T-helper 2 cell treated with Interferon-gamma antibody and Interleukin-4, amounts not matched to agents 5 μg/mL and 100 μg/mL, for 36 hours (primary cell): ENCODE data around the gene PLD3.

Experiments used
- DNase-seq: peaks from one replicate; pipeline ENCODE4 v3.0.0; 2021; ENCODE audit warnings: low spot score
- H3K27ac Mint-ChIP-seq: one replicate; pipeline ENCODE4 v1.8.0; 2021; ENCODE audit warnings: mild to moderate bottlenecking, mixed read lengths
- H3K27me3 Mint-ChIP-seq: one replicate; pipeline ENCODE4 v1.8.0; 2021; ENCODE audit warnings: low read depth, mixed read lengths
- H3K36me3 Mint-ChIP-seq: one replicate; pipeline ENCODE4 v1.8.0; 2021; ENCODE audit warnings: low read depth, mixed read lengths
- H3K4me1 Mint-ChIP-seq: one replicate; pipeline ENCODE4 v1.8.0; 2021; ENCODE audit warnings: low read depth, mixed read lengths
- H3K4me3 Mint-ChIP-seq: one replicate; pipeline ENCODE4 v1.8.0; 2022; ENCODE audit warnings: mild to moderate bottlenecking, moderate library complexity, mixed read lengths
- H3K9me3 Mint-ChIP-seq: one replicate; pipeline ENCODE4 v1.8.0; 2021; ENCODE audit warnings: mixed read lengths

Gene PLD3

DNA sequence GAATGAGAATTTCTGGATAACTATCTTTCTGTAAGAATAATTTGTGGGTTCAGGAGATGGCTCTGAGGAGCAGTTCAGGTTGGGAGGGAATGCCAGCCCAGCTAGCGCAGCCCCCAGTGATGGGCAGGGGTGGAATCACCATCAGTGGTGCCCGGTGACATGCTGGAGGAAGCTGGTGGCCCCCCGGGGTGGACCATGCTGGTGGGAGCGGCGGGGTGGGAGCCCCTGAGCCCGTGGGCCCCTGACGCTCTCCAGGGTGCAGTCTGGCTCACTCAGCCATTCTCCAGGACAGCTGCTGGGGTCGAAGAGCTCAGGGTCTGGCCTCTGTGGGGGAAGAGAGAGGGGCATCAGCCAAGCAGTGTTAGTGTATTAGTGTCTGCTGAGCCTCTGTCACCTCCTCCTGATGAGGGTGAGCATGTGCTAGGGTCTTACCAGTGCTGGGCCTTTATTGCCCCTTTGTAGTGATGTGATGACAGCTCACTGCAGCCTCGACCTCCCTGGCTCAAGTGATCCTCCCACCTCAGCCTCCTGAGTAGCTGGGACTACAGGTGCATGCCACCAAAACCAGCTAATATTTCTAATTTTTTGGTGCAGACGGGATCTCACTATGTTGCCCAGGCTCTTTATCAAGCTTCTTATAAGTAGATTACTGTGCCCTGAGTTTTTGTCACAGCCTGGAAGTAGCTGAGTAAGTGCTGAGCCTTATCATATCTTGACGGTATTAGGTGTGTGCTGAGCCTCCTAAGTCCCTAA lies 31.1 kb downstream of the PLD3 start:
- no peak for DNase-seq
- no peak overlapping the region for H3K4me3 Mint-ChIP-seq
- no peaks in the 10 kb centered on the region for H3K27me3 Mint-ChIP-seq
- H3K36me3 Mint-ChIP-seq = no peaks in the 10 kb centered on the region
- H3K4me1 Mint-ChIP-seq = peaks cover 3% of the 10 kb centered on the region
- H3K9me3 Mint-ChIP-seq = no peaks in the 10 kb centered on the region
- no peak overlapping the region for H3K27ac Mint-ChIP-seq

DNA sequence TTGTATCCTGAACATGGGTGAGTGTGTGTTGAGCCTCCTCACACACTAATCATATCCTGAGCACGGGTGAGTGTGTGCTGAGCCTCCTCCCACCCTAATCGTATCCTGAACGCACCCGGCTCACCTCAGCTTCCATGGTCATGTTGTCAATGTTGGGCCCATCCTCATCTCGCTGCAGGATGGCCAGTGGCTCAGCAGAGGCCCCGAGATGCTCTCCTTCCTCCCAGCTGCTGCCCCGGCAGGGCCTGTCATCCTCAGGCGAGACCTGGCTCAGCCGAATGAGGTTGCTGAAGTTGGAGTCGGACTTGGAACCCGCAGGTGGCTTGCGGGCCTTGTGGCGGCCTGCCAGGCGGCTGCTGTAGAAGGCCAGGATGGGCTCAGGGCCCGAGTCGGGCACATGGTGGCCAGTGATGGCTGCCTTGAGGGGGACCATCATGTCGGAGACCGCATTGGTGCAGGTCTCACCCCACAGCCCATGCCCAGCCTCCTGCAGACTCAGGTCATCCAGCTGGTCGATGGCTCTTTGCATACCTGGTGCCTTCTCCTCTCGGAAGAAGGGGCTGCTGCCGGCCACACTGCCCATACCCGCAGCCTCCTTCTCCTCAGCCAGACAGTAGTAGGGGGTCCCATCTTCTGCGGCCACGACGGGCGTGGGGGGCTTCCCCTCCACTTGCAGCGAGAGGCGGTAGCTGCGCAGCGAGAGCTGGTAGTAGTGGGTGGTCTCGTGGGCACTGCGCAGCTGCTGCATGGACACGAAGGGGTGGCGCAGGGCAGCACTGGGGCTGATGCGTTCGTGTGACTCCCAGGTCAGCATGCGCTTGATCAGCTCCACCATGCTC lies 31.9 kb downstream of the PLD3 start:
- Mint-ChIP-seq H3K27ac (no peak overlapping the region), H3K4me3 (no peak overlapping the region), H3K36me3 (no peaks in the 10 kb centered on the region), H3K27me3 (peaks cover 1% of the 10 kb centered on the region), H3K9me3 (no peaks in the 10 kb centered on the region), H3K4me1 (no peaks in the 10 kb centered on the region)
- DNase-seq = no peak

DNA sequence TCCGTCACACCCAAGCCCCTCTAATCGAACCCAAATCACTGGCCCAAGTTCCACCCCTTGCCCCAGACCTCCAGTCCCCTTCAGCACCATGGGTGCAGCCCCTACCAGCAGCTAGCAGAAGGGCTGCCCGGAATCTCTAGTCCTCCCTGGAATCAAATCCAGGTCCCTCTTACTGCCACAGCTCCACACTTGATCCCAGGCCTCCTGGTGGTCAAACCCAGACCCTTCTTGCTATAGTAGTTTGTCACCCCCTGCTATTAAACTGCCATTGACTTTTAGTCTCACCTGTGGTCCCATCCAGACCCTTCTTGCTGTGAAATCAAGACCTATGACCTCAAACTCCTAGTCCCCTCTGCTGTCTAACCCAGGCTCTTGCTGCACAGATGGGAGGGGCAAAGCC lies 32.8 kb downstream of the PLD3 start:
- Mint-ChIP-seq H3K4me3 (no peak overlapping the region), H3K36me3 (no peaks in the 10 kb centered on the region), H3K9me3 (no peaks in the 10 kb centered on the region), H3K27ac (no peak overlapping the region), H3K4me1 (no peaks in the 10 kb centered on the region), H3K27me3 (peaks cover 2% of the 10 kb centered on the region)
- DNase-seq = no peak

DNA sequence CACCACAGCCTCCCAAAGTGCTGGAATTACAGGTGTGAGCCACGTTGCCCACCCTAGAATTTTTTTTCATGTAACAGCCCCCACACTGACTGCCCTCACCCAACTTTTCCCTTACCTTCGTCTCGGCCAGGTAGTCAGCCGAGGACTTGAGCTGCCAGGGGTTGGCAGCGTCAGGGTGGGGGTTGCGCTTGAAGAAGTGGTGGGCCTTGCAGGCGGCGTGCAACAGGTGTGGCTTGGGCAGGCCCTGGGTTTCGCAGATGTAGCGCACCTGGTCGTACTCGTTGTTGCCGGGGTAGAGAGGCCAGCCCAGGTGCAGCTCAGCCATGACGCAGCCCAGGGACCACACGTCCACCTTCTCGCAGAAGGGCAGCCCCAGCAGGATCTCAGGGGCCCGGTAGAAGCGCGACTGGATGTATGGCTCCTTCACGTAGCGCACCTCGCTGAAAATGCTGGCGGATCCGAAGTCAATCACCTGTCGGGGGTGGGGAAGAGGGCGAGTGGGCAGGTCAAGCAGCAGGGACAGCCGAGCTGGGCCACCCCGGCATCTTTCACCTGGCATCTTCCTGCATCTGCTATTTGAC lies 35.3 kb downstream of the PLD3 start:
- H3K4me3 Mint-ChIP-seq = no peak overlapping the region
- no peaks in the 10 kb centered on the region for H3K4me1 Mint-ChIP-seq
- no peaks in the 10 kb centered on the region for H3K36me3 Mint-ChIP-seq
- no peaks in the 10 kb centered on the region for H3K9me3 Mint-ChIP-seq
- H3K27ac Mint-ChIP-seq = no peak overlapping the region
- peaks cover 2% of the 10 kb centered on the region for H3K27me3 Mint-ChIP-seq
- DNase-seq = no peak

DNA sequence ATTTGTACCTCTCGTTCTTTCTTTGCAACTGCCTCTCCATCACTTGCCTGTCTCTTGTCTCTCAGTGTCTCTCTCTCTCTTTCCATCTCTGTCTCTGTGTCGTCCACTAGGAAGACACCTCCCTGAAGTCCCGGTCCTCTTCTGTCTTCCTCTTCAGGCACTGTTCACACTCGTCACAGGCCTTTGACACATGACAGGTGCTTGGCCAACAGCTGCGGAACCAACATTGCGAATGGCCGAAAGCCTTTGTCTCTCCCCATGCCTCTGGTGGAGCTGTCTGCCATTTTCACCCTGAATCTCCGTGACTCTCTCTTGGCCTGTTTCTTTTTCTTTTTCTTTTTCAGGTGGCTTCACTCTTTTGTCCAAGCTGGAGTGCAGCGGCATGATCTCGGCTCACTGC lies 38.7 kb downstream of the PLD3 start:
- no peak for DNase-seq
- no peaks in the 10 kb centered on the region for H3K4me1 Mint-ChIP-seq
- H3K9me3 Mint-ChIP-seq = no peaks in the 10 kb centered on the region
- no peak overlapping the region for H3K4me3 Mint-ChIP-seq
- no peaks in the 10 kb centered on the region for H3K36me3 Mint-ChIP-seq
- no peak overlapping the region for H3K27ac Mint-ChIP-seq
- H3K27me3 Mint-ChIP-seq = peaks cover 2% of the 10 kb centered on the region

DNA sequence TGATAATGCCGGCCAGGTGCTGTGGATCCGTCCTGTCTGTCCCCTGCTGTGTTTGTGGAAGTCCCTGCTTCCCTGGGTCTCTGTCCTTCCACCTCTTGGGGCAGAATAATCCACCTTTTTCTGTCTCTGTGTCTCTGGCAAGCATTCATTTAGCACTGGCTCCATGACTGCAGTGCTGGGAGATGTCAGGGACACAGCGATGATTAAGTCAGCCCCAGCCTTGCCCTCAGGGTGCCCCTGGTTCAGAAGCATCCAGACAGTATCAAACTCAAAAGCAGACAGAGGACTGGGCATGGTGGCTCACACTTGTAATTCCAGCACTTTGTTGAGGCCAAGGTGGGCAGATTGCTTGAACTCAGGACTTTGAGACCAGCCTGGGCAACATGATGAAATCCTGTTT lies 40.0 kb downstream of the PLD3 start:
- DNase-seq = no peak
- H3K27ac Mint-ChIP-seq = no peak overlapping the region

DNA sequence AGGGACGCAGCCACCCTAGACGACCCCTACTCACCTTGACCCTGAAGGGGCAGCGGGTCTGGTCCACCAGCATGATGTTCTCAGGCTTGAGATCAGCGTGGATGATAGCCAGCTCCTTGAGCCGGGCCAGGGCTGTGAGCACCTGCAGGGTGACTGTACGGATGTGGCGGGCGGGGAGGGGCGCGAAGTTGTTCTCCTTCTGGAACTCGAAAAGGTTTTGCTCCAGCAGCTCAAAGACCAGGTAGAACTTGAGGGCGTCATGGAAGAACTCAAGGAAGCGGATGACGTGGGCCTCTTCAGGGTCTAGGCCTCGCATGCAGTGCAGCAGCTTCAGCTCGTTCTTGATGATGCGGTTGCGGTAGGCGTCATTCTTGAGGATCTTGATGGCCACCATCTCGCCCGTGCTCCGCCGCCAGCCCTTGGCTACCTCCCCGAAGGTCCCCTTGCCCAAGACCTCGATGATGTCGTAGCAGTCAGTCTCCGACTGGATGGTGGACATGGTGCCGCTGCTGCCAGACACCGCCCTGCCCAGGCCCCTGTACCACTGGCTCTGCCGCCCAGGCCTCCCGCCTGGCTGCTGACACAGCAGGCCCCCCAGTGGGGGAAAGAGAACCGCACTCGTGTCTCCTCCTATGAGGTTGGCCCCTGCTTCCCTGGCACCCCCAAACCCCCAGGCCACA lies 41.0 kb downstream of the PLD3 start:
- DNase-seq = no peak
- H3K9me3 Mint-ChIP-seq = no peaks in the 10 kb centered on the region
- no peaks in the 10 kb centered on the region for H3K36me3 Mint-ChIP-seq
- H3K27ac Mint-ChIP-seq = no peak overlapping the region
- H3K27me3 Mint-ChIP-seq = peaks cover 2% of the 10 kb centered on the region
- H3K4me3 Mint-ChIP-seq = no peak overlapping the region
- no peaks in the 10 kb centered on the region for H3K4me1 Mint-ChIP-seq

More for the DNA sequence above, 40.0 kb downstream of the PLD3 start:
- no peak overlapping the region for H3K4me3 Mint-ChIP-seq
- H3K36me3 Mint-ChIP-seq = no peaks in the 10 kb centered on the region
- H3K27me3 Mint-ChIP-seq = peaks cover 2% of the 10 kb centered on the region
- H3K4me1 Mint-ChIP-seq = no peaks in the 10 kb centered on the region
- no peaks in the 10 kb centered on the region for H3K9me3 Mint-ChIP-seq

DNA sequence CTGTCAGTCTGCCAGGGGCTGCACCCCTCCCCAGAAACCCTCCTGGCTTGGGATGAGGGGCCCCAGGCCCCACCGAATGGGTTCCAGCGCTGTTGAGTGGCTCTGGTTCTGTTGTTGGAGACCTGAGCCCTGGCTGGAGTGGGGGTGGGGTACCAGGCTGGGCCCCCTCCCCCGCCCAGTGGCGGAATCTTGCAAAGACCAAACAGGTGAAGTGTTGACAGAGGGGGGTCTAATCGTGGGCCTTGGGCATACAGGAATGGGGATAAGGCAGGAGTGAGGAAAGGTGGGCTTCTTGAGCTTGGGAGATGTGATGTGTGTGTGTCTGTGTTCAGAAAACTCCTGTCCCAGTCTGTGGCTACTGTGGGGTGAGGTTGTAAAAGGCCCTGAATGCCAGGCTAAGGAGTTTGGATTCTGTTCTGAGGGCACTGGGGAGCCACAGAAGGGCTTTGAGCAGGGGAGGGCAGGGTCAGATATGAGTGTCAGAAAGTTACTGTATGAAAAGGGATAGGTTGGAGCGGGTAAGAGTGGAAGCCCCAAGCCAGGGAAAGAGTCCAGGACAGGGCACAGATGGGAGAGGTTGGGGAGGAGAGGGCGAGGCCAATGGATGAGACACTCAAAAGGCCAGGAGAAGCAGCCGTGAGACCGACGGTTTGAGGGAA lies 41.7 kb downstream of the PLD3 start, which contains the start of gene HIPK4:
Gene HIPK4, minus strand, starts transcription at position 98 of the 659 bp plus-strand sequence. CDS start 279 bp downstream, outside the sequence.
- no peaks in the 10 kb centered on the region for H3K9me3 Mint-ChIP-seq
- no peak within 1 kb of the TSS for H3K4me3 Mint-ChIP-seq
- no peak for DNase-seq
- H3K27ac Mint-ChIP-seq = no peak within 1 kb of the TSS
- H3K36me3 Mint-ChIP-seq = no peaks in the 10 kb centered on the region
- peaks cover 2% of the 10 kb centered on the region for H3K27me3 Mint-ChIP-seq
- no peaks in the 10 kb centered on the region for H3K4me1 Mint-ChIP-seq

DNA sequence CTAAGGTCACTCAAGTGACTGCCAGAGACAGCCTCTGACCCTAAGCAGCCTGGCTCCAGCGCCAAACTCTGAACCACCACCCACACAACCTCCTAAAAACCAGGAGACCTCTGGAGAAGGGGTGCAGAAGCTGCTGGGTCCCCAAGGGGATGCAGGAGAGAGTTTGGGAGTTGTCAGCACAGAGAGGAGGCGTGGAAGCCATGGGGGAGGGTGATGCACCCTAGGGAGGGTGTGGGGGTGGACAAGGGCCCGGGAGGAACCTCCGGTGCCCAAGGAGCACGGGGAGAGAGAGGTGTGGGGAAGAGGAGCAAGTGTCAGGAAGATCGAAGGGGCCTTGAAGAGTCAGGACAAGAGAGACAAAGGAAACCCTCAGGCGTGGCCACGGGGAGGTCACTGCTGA lies 43.6 kb downstream of the PLD3 start:
- Mint-ChIP-seq H3K4me3 (no peak overlapping the region), H3K27ac (no peak overlapping the region), H3K36me3 (no peaks in the 10 kb centered on the region), H3K9me3 (no peaks in the 10 kb centered on the region), H3K4me1 (no peaks in the 10 kb centered on the region), H3K27me3 (no peaks in the 10 kb centered on the region)
- no peak for DNase-seq

DNA sequence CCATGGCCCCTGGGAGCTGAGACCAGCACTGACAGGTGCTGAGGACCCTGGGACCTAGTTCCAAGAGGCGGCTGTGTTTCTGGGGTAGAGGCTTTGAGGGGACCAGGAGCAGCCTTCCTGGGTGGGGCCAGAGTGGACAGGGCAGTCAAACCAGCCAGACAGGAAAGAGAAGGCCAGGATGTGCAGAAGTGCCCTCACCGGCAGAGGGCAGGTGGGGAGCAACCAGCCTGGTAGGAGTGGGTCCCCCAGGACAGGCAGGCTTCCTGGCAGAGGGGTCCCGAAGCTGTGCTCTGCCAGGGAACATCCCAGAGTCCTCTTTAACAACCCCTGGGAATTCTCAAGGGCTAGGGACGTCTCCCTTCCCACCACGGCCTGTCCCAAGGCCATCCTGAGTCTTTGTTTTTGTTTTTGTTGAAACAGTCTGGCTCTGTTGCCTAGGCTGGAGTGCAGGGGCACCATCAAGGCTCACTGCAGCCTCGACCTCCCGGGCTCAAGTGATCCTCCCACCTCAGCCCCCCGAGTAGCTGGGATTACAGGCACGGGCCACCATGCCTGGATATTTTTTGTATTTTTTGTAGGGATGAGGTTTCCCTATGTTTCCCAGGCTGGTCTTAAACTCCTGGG lies 44.5 kb downstream of the PLD3 start:
- Mint-ChIP-seq H3K4me1 (no peaks in the 10 kb centered on the region), H3K9me3 (no peaks in the 10 kb centered on the region), H3K27me3 (no peaks in the 10 kb centered on the region), H3K27ac (no peak overlapping the region), H3K36me3 (no peaks in the 10 kb centered on the region), H3K4me3 (no peak overlapping the region)
- no peak for DNase-seq

DNA sequence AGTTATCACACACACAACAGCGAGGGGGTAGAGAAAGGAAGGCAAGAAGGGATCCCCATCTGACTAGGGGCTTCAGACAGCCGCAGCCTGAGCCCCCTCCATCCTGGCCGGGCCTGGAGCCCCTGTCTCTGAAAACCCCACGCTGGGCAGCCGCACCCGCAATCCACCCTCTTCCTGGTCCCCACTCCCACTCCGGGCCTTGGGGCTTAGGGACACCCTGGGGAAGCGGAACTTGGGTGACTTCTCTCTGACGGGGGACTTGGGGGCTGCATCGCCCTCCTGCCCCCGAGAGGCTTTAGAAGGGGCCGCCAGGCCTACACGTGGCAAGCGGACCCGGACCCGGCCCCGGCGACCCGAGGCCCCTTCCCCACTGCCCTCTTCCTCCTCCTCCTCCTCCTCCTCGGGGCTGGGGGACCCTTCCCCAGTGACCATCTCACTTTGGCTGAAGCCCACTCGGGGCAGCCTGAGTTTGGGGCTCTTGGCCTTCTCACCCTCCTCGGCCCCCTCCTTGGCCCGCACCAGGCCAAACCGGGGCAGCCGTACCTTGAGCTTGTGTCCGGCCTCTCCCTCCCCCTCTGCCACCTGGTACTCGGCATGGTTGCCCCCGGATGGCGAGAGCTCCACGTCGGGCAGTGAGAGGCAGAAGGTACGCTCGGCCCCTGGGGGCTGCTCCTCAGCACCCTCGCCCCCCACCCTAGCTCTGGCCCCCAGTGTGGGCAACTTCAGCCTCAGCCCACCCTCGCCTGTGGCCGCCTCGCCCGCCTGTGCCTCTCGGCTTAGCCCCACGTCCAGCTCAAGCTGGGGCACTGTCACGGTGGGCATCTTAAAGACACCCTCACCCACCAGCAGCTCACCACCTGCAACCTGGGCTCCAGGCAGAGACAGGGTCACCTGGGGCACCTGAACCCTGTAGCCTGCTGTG lies 45.7 kb downstream of the PLD3 start:
- no peaks in the 10 kb centered on the region for H3K36me3 Mint-ChIP-seq
- DNase-seq = no peak
- H3K4me1 Mint-ChIP-seq = peaks cover 3% of the 10 kb centered on the region
- no peaks in the 10 kb centered on the region for H3K27me3 Mint-ChIP-seq
- no peak overlapping the region for H3K4me3 Mint-ChIP-seq
- H3K27ac Mint-ChIP-seq = no peak overlapping the region
- no peaks in the 10 kb centered on the region for H3K9me3 Mint-ChIP-seq

DNA sequence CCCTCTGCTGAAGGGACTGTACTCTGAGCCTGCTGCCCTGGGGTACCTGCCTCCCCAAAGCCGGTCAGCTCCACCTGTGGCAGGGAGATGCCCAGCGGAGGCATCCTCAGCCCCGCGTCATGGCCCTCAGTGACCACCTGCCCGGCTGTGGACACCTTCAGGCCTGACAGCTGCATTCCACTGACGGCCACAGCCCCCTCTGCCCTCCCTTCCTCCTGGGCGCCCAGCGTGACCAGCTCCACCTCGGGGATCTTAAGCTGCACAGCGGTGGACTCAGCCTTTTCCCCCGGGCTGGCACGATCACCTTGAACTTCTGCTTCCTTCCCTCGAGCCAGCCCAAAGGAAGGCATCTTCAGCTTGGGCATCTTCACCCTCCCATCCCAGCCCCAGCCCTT lies 46.3 kb downstream of the PLD3 start:
- H3K36me3 Mint-ChIP-seq = no peaks in the 10 kb centered on the region
- peaks cover 8% of the 10 kb centered on the region for H3K4me1 Mint-ChIP-seq
- no peaks in the 10 kb centered on the region for H3K9me3 Mint-ChIP-seq
- no peaks in the 10 kb centered on the region for H3K27me3 Mint-ChIP-seq
- no peak overlapping the region for H3K4me3 Mint-ChIP-seq
- H3K27ac Mint-ChIP-seq = no peak overlapping the region
- DNase-seq = no peak
